PC-3 (cell line): ENCODE measurements around the gene JAZF1. TPM values are rescaled to one million over a fixed set of nuclear protein-coding genes. Genes with fewer than 3 reads are reported as not detected.

Experiments used
- ATAC-seq: fragments of 200-7000 bp; cut with Tn5 transposase; 2 replicates; pipeline ENCODE4 v1.9.1; 2020; ENCODE audit warnings: mild to moderate bottlenecking, moderate library complexity
- BruUV-seq: library from RNA; stranded (reverse); fragments of 400-500 nt; replicated peaks from 2 replicates; lab custom pipeline; 2021; lab: Mats Ljungman, UMichigan
- CTCF ChIA-PET: fragments of 300-600 bp; sonication (Branson Sonifier 250); formaldehyde crosslinking; loops from one replicate; lab custom pipeline; 2022; ENCODE audit warnings: antibody characterized with exemption; lab: Charles Lee
- POLR2A ChIA-PET: fragments of 300-600 bp; sonication (Branson Sonifier 250); formaldehyde crosslinking; loops from one replicate; lab custom pipeline; 2022; ENCODE audit warnings: antibody characterized with exemption; ENCODE audit not compliant: unreplicated experiment; lab: Charles Lee
- DNase-seq: peaks from one replicate; pipeline ENCODE4 v3.0.0-alpha.2; 2015
- H2AFZ ChIP-seq: fragments of 300-600 bp; sonication (generic); 2 replicates; pipeline ENCODE4 v1.6.0; 2016; ENCODE audit warnings: antibody characterized with exemption, low read length
- H3F3A ChIP-seq: fragments of 300-600 bp; sonication (generic); one replicate; pipeline ENCODE4 v1.6.0; 2017; ENCODE audit warnings: antibody characterized with exemption, low read length, control low read depth, mild to moderate bottlenecking; ENCODE audit not compliant: unreplicated experiment
- H3K27ac ChIP-seq: fragments of 300-600 bp; sonication (generic); 2 replicates; pipeline ENCODE4 v1.5.1; 2016; ENCODE audit warnings: mild to moderate bottlenecking, low read length
- H3K27me3 ChIP-seq: fragments of 300-600 bp; sonication (generic); 2 replicates; pipeline ENCODE4 v1.6.1; 2016; ENCODE audit warnings: low read length, mixed read lengths
- H3K36me3 ChIP-seq: fragments of 300-600 bp; sonication (generic); 2 replicates; pipeline ENCODE4 v1.6.1; 2016; ENCODE audit warnings: low read depth, mixed run types, low read length, mixed read lengths
- H3K4me1 ChIP-seq: fragments of 300-600 bp; sonication (generic); 2 replicates; pipeline ENCODE4 v1.5.1; 2016; ENCODE audit warnings: low read length; ENCODE audit not compliant: insufficient read depth
- H3K4me2 ChIP-seq: fragments of 300-600 bp; sonication (generic); 2 replicates; pipeline ENCODE4 v1.6.0; 2016; ENCODE audit warnings: low read length
- H3K4me3 ChIP-seq: fragments of 300-600 bp; sonication (generic); 2 replicates; pipeline ENCODE4 v1.5.1; 2016; ENCODE audit warnings: mild to moderate bottlenecking, low read length, mixed read lengths
- H3K79me2 ChIP-seq: fragments of 300-600 bp; sonication (generic); 2 replicates; pipeline ENCODE4 v1.6.1; 2017; ENCODE audit warnings: low read length, mixed read lengths
- H3K9ac ChIP-seq: fragments of 300-600 bp; sonication (generic); 2 replicates; pipeline ENCODE4 v1.6.0; 2016; ENCODE audit warnings: mild to moderate bottlenecking, low read length
- H3K9me2 ChIP-seq: fragments of 300-600 bp; sonication (generic); replicated peaks from 2 replicates; pipeline ENCODE4 v1.6.1; 2016; ENCODE audit warnings: mixed run types, low read length, mixed read lengths
- H3K9me3 ChIP-seq: fragments of 300-600 bp; sonication (generic); 2 replicates; pipeline ENCODE4 v1.6.1; 2016; ENCODE audit warnings: low read length, mixed read lengths
- H4K20me1 ChIP-seq: fragments of 300-600 bp; sonication (generic); 2 replicates; pipeline ENCODE4 v1.6.1; 2016; ENCODE audit warnings: low read length, mixed read lengths
- EZH2 ChIP-seq: fragments of 300-600 bp; sonication (generic); IDR thresholded peaks from one replicate; pipeline ENCODE4 v1.6.1; 2017; ENCODE audit warnings: antibody characterized with exemption, mild to moderate bottlenecking, low read length; ENCODE audit not compliant: unreplicated experiment
- EZH2phosphoT487 ChIP-seq: fragments of 300-600 bp; sonication (generic); IDR thresholded peaks from 2 replicates; pipeline ENCODE4 v1.6.1; 2018; ENCODE audit warnings: mild to moderate bottlenecking, antibody characterized with exemption, low read length, borderline replicate concordance
- intact Hi-C: fragments of 100-400 bp; cut with micrococcal nuclease; formaldehyde crosslinking; loops from 2 replicates; pipeline ENCODE4 v1.9.0; 2023
- total RNA-seq: library from RNA; depleted of rRNA; stranded (reverse); fragments of >200 nt; gene quantifications from 2 replicates; pipeline ENCODE4 v1.2.3, GENCODE V29; 2014
- TF ChIP-seq, protein P1 (sequence below): fragments of 300-600 bp; sonication (generic); conservative IDR thresholded peaks from 2 replicates; pipeline ENCODE4 v1.5.1; 2017; ENCODE audit warnings: antibody characterized with exemption, low read depth, mild to moderate bottlenecking, low read length

Gene JAZF1
- total RNA-seq, 1 experiment from 2014 or later = 2.3 TPM

DNA sequence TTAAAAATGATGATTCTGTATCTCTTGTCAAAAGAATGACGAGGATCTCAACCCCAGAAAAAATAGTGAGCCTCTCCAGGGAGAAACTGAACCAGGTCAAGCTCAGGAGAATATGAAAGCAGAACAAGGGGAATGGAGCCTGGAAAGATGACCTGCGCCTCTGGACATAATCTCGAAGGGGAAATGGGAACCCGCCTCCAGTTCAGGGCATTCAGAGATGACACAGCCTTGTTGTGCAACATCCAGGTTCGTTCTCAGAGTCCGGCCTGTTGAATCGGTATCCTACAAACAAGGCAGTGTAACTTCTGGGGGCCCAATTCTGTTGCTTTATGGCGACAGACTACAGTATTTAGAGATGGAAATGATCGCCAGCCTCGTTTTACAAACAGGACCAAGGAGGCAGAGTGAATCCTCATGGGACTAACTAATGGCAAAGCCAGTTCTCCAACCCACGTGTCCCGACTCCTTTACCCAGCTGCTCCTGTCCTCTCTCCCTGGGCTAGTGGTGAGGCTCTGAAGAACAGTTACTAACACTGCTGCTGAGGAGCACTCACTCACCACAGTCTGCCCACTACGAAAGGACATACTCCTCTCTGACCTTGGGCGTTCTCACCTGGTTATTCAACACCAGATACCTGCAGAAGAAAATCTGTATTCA, 67.6 kb downstream of the JAZF1 start:
- no peaks in the 10 kb centered on the region for H3F3A ChIP-seq
- no peak overlapping the region for H2AFZ ChIP-seq
- intact Hi-C loops = no loop called here
- no peaks in the 10 kb centered on the region for H4K20me1 ChIP-seq
- CTCF ChIA-PET = no interaction called here
- H3K4me1 ChIP-seq = peaks cover 6% of the 10 kb centered on the region
- no peak for TF ChIP-seq EZH2
- TF ChIP-seq, protein P1, sequence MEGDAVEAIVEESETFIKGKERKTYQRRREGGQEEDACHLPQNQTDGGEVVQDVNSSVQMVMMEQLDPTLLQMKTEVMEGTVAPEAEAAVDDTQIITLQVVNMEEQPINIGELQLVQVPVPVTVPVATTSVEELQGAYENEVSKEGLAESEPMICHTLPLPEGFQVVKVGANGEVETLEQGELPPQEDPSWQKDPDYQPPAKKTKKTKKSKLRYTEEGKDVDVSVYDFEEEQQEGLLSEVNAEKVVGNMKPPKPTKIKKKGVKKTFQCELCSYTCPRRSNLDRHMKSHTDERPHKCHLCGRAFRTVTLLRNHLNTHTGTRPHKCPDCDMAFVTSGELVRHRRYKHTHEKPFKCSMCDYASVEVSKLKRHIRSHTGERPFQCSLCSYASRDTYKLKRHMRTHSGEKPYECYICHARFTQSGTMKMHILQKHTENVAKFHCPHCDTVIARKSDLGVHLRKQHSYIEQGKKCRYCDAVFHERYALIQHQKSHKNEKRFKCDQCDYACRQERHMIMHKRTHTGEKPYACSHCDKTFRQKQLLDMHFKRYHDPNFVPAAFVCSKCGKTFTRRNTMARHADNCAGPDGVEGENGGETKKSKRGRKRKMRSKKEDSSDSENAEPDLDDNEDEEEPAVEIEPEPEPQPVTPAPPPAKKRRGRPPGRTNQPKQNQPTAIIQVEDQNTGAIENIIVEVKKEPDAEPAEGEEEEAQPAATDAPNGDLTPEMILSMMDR = no peak
- TF ChIP-seq EZH2phosphoT487 = no peak
- no peaks in the 10 kb centered on the region for H3K79me2 ChIP-seq
- no peaks in the 10 kb centered on the region for H3K36me3 ChIP-seq
- no peaks in the 10 kb centered on the region for H3K9me2 ChIP-seq
- DNase-seq (no peak), ATAC-seq (no peak)
- no peaks in the 10 kb centered on the region for H3K9me3 ChIP-seq
- no peak overlapping the region for H3K27ac ChIP-seq
- POLR2A ChIA-PET = no interaction called here
- BruUV-seq = no TSS peak
- no peaks in the 10 kb centered on the region for H3K27me3 ChIP-seq
- no peak overlapping the region for H3K9ac ChIP-seq
- no peak overlapping the region for H3K4me2 ChIP-seq
- H3K4me3 ChIP-seq = no peak overlapping the region

DNA sequence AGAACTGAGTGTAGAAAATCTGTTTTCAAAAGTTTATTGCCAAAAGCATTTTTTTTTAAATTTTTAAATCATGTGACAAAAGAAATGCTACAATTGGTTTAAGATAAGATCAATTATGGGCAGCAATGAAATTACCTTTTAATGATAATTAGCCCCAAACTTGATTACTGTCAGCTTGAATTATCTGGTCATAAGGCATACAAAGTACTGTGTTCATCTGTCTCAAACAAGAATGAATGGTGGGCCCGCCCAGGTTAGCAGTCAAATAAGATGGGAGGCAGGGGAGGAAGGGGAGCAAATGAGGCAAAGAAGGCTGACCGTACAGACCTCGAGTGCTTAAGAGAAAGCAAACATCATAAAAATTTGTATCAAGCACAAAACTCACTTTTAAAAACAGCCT, 68.1 kb downstream of the JAZF1 start:
- ChIA-PET CTCF (no interaction called here), POLR2A (no interaction called here)
- no peak overlapping the region for H3K4me3 ChIP-seq
- H2AFZ ChIP-seq = no peak overlapping the region
- TF ChIP-seq EZH2 (no peak), EZH2phosphoT487 (no peak)
- TF ChIP-seq, protein P1 = no peak
- no TSS peak for BruUV-seq
- intact Hi-C loops = no loop called here
- H3K4me1 ChIP-seq = peaks cover 12% of the 10 kb centered on the region
- DNase-seq = no peak
- H3K27ac ChIP-seq = no peak overlapping the region
- H3K9me3 ChIP-seq = no peaks in the 10 kb centered on the region
- H3K9me2 ChIP-seq = no peaks in the 10 kb centered on the region
- no peak for ATAC-seq
- H3K9ac ChIP-seq = no peak overlapping the region
- no peak overlapping the region for H3K4me2 ChIP-seq
- H4K20me1 ChIP-seq = no peaks in the 10 kb centered on the region
- H3K27me3 ChIP-seq = no peaks in the 10 kb centered on the region
- H3F3A ChIP-seq = no peaks in the 10 kb centered on the region
- no peaks in the 10 kb centered on the region for H3K79me2 ChIP-seq
- H3K36me3 ChIP-seq = no peaks in the 10 kb centered on the region

DNA sequence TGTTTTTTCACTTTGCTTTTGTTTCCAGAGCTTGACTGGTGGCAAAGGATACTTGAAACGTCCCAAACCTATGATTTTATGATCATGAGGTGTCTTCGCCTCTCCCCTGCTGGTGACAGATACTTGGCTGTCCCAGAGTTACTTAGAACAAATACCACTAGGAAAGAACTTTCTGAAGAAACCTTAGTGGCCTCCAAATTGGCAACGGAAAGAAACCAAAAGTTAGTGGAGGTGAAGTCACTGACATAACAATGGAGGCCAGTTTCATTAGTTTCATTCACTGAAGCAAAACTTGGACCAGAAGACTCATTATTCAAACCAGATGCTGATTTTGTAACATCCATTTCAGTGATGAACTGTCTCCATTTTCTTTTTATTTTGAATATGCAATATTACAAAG, 68.6 kb downstream of the JAZF1 start:
- H3K4me1 ChIP-seq = peaks cover 15% of the 10 kb centered on the region
- DNase-seq (no peak), ATAC-seq (no peak)
- no peaks in the 10 kb centered on the region for H3K9me3 ChIP-seq
- no peak overlapping the region for H3K27ac ChIP-seq
- H3K36me3 ChIP-seq = no peaks in the 10 kb centered on the region
- H4K20me1 ChIP-seq = no peaks in the 10 kb centered on the region
- TF ChIP-seq EZH2phosphoT487 (no peak), EZH2 (no peak)
- TF ChIP-seq, protein P1 = no peak
- no peak overlapping the region for H3K4me2 ChIP-seq
- no peaks in the 10 kb centered on the region for H3K27me3 ChIP-seq
- no peaks in the 10 kb centered on the region for H3F3A ChIP-seq
- H3K4me3 ChIP-seq = no peak overlapping the region
- intact Hi-C loops = no loop called here
- BruUV-seq = no TSS peak
- no peaks in the 10 kb centered on the region for H3K9me2 ChIP-seq
- CTCF ChIA-PET = no interaction called here
- POLR2A ChIA-PET = no interaction called here
- no peak overlapping the region for H2AFZ ChIP-seq
- no peaks in the 10 kb centered on the region for H3K79me2 ChIP-seq
- no peak overlapping the region for H3K9ac ChIP-seq
